PC-3 (cell line): ENCODE measurements around the gene IFNLR1.

Experiments
- EZH2 ChIP-seq: fragments of 300-600 bp; sonication (generic); IDR thresholded peaks from one replicate; pipeline ENCODE4 v1.6.1; 2017; ENCODE audit warnings: antibody characterized with exemption, mild to moderate bottlenecking, low read length; ENCODE audit not compliant: unreplicated experiment
- TF ChIP-seq, protein P1 (sequence below): fragments of 300-600 bp; sonication (generic); conservative IDR thresholded peaks from 2 replicates; pipeline ENCODE4 v1.5.1; 2017; ENCODE audit warnings: antibody characterized with exemption, low read depth, mild to moderate bottlenecking, low read length

DNA sequence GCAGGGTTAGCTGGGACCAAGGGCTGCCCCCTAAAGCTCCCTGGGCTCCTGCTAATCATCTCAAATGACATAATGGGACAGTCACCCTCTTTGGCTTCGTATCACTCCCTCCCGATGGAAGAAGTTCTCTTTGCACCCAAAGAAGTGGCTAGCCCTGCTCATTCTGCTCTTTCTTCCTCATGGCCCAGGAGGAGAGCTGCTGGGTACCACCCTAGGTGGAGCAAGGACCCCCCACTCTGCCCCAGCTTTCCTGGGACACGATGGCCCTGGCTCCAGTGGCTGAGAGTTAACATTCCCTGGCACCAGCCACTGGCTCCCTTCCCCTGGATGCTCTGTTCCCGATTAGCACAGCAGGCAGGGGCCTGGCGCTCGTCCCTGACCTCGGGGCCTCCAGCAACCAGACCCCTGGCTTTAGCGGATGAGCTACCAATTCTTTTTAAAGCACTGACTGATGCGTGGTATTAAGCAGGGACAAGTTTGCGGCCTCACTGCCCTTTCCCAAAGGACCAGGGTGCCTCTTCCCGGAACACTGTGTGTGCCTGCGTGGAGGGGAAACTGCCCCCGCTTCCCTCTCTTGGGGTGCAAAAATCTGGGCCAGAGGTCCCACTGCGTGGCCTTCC lies 76.3 kb downstream of the IFNLR1 start:
- no peak for TF ChIP-seq EZH2
- TF ChIP-seq, protein P1, sequence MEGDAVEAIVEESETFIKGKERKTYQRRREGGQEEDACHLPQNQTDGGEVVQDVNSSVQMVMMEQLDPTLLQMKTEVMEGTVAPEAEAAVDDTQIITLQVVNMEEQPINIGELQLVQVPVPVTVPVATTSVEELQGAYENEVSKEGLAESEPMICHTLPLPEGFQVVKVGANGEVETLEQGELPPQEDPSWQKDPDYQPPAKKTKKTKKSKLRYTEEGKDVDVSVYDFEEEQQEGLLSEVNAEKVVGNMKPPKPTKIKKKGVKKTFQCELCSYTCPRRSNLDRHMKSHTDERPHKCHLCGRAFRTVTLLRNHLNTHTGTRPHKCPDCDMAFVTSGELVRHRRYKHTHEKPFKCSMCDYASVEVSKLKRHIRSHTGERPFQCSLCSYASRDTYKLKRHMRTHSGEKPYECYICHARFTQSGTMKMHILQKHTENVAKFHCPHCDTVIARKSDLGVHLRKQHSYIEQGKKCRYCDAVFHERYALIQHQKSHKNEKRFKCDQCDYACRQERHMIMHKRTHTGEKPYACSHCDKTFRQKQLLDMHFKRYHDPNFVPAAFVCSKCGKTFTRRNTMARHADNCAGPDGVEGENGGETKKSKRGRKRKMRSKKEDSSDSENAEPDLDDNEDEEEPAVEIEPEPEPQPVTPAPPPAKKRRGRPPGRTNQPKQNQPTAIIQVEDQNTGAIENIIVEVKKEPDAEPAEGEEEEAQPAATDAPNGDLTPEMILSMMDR = no peak
